CD4-positive, alpha-beta T cell (primary cell): ENCODE measurements around the gene MEGF9. TPM values are rescaled to one million over a fixed set of nuclear protein-coding genes. Genes with fewer than 3 reads are reported as not detected.
"Not testable (repeated sequence)": the region's sequence is repeated elsewhere in the genome, so short reads cannot be mapped to it uniquely, and the experiment has no call there.

Experiments used
- ATAC-seq: fragments of 200-7000 bp; cut with Tn5 transposase; one replicate; pipeline ENCODE4 v1.10.0; 2022; ENCODE audit warnings: mild to moderate bottlenecking; ENCODE audit not compliant: poor library complexity
- CTCF ChIA-PET: fragments of 350-600 bp; sonication (Branson Sonifier 250); formaldehyde crosslinking; loops from one replicate; lab custom pipeline; 2021; ENCODE audit warnings: antibody characterized with exemption, inconsistent platforms; lab: Charles Lee
- POLR2A ChIA-PET: fragments of 350-600 bp; sonication (Branson Sonifier 250); formaldehyde crosslinking; loops from one replicate; lab custom pipeline; 2021; ENCODE audit warnings: antibody characterized with exemption, inconsistent platforms; lab: Charles Lee
- DNase-seq, 14 experiments: peaks; one replicate each; pipeline ENCODE4 v3.0.0-alpha.2; 2013 to 2020; ENCODE audit warnings: mixed read lengths in 2 of 14
- H3K27ac ChIP-seq, 2 donors: one replicate each; pipeline versions ENCODE4 v1.5.1 to v1.7.0; 2013; ENCODE audit warnings: low read length in 2 of 2, low read depth in 1 of 2, mild to moderate bottlenecking in 1 of 2
- H3K27me3 ChIP-seq, 2 experiments: 1 replicate in 1 of 2; 2 replicates in 1 of 2; pipeline versions ENCODE4 v1.6.1 to v1.7.0; 2013; ENCODE audit warnings: low read length in 2 of 2, control low read depth in 1 of 2, mild to moderate bottlenecking in 1 of 2, moderate library complexity in 1 of 2; ENCODE audit not compliant: insufficient read depth in 2 of 2, control insufficient read depth in 1 of 2
- H3K36me3 ChIP-seq: one replicate; pipeline ENCODE4 v1.6.1; 2013; ENCODE audit warnings: low read length, control low read depth; ENCODE audit not compliant: insufficient read depth
- H3K4me1 ChIP-seq: one replicate; pipeline ENCODE4 v1.6.1; 2013; ENCODE audit warnings: low read length, control low read depth; ENCODE audit not compliant: insufficient read depth
- H3K4me3 ChIP-seq: one replicate; pipeline ENCODE4 v1.5.1; 2013; ENCODE audit warnings: mild to moderate bottlenecking, low read length, moderate library complexity
- H3K9me3 ChIP-seq, 2 experiments: 1 replicate in 1 of 2; 2 replicates in 1 of 2; pipeline versions ENCODE4 v1.6.1 to v1.7.0; 2013; ENCODE audit warnings: low read length in 2 of 2, mild to moderate bottlenecking in 2 of 2, control low read depth in 1 of 2, moderate library complexity in 1 of 2; ENCODE audit not compliant: control insufficient read depth in 1 of 2, insufficient read depth in 1 of 2
- H3K27ac Mint-ChIP-seq: one replicate; pipeline ENCODE4 v1.8.0; 2020; ENCODE audit warnings: mixed read lengths
- H3K27me3 Mint-ChIP-seq: one replicate; pipeline ENCODE4 v1.8.0; 2021; ENCODE audit warnings: mixed read lengths
- H3K36me3 Mint-ChIP-seq: one replicate; pipeline ENCODE4 v1.8.0; 2021; ENCODE audit warnings: low read depth, mixed read lengths
- H3K4me1 Mint-ChIP-seq: one replicate; pipeline ENCODE4 v1.8.0; 2021; ENCODE audit warnings: low read depth, mixed read lengths
- H3K4me3 Mint-ChIP-seq: one replicate; pipeline ENCODE4 v1.8.0; 2020; ENCODE audit warnings: mild to moderate bottlenecking, mixed read lengths
- H3K9me3 Mint-ChIP-seq: one replicate; pipeline ENCODE4 v1.8.0; 2020; ENCODE audit warnings: mixed read lengths
- CTCF ChIP-seq: fragments of 200-600 bp; IDR thresholded peaks from one replicate; pipeline ENCODE4 v1.8.0; 2022; ENCODE audit warnings: antibody characterized with exemption, mild to moderate bottlenecking
- intact Hi-C, 2 experiments: fragments of 100-400 bp; cut with DNase I in 1 of 2; cut with micrococcal nuclease in 1 of 2; formaldehyde crosslinking; loops; one replicate each; pipeline versions ENCODE4 v1.15.1 to v1.9.0; 2023 to 2025; cut with DNase I, micrococcal nuclease
- total RNA-seq, 174 experiments: library from RNA in 2 of 174; stranded (reverse) in 2 of 174; gene quantifications; one replicate each; pipeline ENCODE4 v1.2.3 and lab custom pipeline; 2021 to 2026

Gene MEGF9
- total RNA-seq, 2 experiments from 2014 or later = 4.0 to 4.5 TPM

GRCh38 chr9:120635011-120635410 lies 79.3 kb downstream of the MEGF9 start:
- intact Hi-C loops = no loop called here
- Mint-ChIP-seq H3K4me3 (no peak overlapping the region), H3K9me3 (peaks cover 8% of the 10 kb centered on the region), H3K36me3 (peaks cover 31% of the 10 kb centered on the region), H3K4me1 (no peaks in the 10 kb centered on the region), H3K27me3 (no peaks in the 10 kb centered on the region), H3K27ac (no peak overlapping the region)
- Histone ChIP-seq H3K9me3 (peaks cover 9 to 10% of the 10 kb centered on the region in 2 experiments), H3K4me1 (no peaks in the 10 kb centered on the region), H3K27me3 (no peaks in the 10 kb centered on the region), H3K4me3 (no peak overlapping the region), H3K27ac (no peak overlapping the region), H3K36me3 (no peaks in the 10 kb centered on the region)
- DNase-seq = no peak
- CTCF ChIA-PET = interaction anchor here (1.6 kb wide), 1 partner anchor 15 kb away, joined by 3 read pairs; no protein-coding TSS in a partner anchor
- no peak for TF ChIP-seq CTCF
- POLR2A ChIA-PET = no interaction called here
- ATAC-seq = no peak

DNA sequence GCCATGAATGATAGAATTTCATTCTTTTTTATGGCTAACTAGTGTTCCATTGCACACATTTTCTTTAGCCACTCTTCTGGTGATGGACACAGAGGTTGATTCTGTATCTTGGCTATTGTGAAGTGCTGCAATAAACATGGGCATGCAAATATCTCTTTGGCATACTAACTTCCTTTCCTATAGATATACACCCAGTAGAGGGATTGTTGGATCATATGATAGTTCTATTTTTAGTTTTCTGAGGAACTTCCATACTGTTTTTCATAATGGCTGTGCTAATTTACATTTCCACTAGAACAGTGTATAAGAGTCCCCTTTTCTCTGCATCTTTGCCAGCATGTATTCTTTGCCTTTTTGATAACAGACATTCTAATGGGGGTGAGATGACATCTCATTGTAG lies 83.9 kb downstream of the MEGF9 start:
- ChIA-PET CTCF (no interaction called here), POLR2A (no interaction called here)
- Mint-ChIP-seq H3K36me3 (peaks cover 6% of the 10 kb centered on the region), H3K4me3 (no peak overlapping the region), H3K27me3 (no peaks in the 10 kb centered on the region), H3K27ac (no peak overlapping the region), H3K4me1 (no peaks in the 10 kb centered on the region), H3K9me3 (peaks cover 6% of the 10 kb centered on the region)
- H3K27me3 ChIP-seq = no peaks in the 10 kb centered on the region
- H3K27ac ChIP-seq = no peak overlapping the region
- intact Hi-C loops = no loop called here
- no peak for DNase-seq
- peaks cover 5 to 7% of the 10 kb centered on the region in 2 experiments for H3K9me3 ChIP-seq
- no peak for TF ChIP-seq CTCF
- H3K36me3 ChIP-seq = no peaks in the 10 kb centered on the region
- ATAC-seq = no peak
- H3K4me1 ChIP-seq = no peaks in the 10 kb centered on the region
- H3K4me3 ChIP-seq = no peak overlapping the region

GRCh38 chr9:120628925-120629497 lies 85.3 kb downstream of the MEGF9 start:
- H3K36me3 Mint-ChIP-seq, H3K4me3 ChIP-seq, H3K27ac Mint-ChIP-seq, ATAC-seq, H3K36me3 ChIP-seq, POLR2A ChIA-PET, DNase-seq, H3K4me1 Mint-ChIP-seq, H3K4me1 ChIP-seq, H3K9me3 Mint-ChIP-seq, H3K4me3 Mint-ChIP-seq, H3K9me3 ChIP-seq, intact Hi-C loops, H3K27me3 ChIP-seq, H3K27ac ChIP-seq, H3K27me3 Mint-ChIP-seq: not testable (repeated sequence)
- CTCF ChIA-PET = interaction anchor here (1.4 kb wide), 1 partner anchor 9 kb away, joined by 9 read pairs; no protein-coding TSS in a partner anchor
